ENCODE data around the gene ARR3.
"Not testable (repeated sequence)": the region's sequence is repeated elsewhere in the genome, so short reads cannot be mapped to it uniquely, and the experiment has no call there.

Gene ARR3

DNA sequence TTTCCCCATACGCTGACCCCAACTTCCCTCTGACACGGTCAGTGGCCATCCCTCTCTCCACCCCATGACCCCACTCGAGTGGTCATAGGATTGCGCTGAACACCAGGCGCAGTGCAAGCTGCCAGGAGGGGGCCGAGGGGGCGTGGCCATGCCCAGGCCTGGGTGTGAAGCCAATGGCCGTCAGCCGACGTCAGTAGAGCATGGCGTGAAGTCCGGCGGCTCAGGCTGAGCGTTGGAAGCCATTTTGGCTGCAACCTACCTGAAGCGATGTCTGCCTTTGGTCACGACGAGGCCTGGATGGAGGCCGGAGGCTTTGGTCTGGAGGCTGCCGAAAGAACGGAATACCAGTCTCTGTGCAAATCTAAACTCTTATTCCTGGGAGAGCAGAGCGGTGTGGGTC is 13.8 kb downstream of the ARR3 start, which contains the start of gene RAB41:
RAB41 (plus strand) TSS at position 222 of the 400 bp plus-strand sequence; CDS start at position 268, 46 bp downstream.
- no peak for DNase-seq

DNA sequence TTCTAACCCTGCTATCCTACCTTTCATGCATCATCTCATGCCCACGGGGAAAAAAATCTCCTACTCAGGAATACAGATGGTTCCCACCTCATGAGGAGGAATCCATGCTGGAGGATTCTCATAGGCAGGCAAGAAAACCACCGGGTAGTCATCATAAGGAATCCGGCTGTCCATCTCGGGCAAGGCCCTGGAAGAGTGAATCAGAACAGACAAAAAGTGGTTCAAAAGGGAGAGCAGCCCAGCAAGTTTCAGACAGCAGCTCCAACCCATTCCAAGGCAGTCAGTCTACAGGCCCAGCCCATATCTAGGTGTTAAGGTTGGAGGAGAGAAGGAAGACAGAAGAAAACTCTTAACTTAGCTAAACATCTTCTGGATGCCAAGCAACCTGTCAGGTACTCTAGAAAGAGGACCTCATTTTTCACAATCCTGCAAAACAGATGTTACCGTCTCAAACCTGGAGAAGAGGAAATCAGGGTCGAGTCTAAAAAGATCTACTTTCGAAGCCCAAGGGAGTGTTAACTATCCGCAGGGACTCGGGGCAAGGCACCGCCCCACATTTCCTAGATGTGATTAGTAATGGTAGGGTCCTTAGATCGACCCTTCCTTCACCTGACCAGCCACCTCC is 21.1 kb downstream of the ARR3 start:
- no peak for DNase-seq

GRCh38 chrX:70289793-70290770 is 21.9 kb downstream of the ARR3 start, which contains the start of the genes KIF4A and PDZD11:
KIF4A (plus strand) TSS chrX:70290104; CDS start chrX:70290459, 355 bp downstream.
PDZD11 (minus strand) TSS chrX:70289927; CDS start chrX:70289341, 586 bp downstream.
- DNase-seq = peak; percentile 60

DNA sequence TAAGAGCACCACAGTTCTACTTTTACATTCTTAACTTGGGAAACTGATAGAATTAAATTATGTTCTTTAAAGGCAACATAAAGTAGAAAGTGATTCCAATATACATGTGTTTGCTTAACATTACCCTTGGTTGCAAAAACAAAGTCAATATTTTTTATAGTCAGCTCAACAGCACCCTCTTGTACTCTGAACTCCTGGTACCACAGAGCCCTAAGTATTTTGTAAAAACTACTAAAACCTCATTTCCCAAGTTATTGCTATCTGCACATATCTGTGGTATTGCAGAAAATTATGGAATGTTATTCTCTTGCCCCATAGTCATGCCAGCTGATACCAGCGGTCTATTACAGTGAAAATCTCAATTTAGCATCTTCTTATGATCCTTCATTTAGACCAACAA is 24.7 kb downstream of the ARR3 start:
- DNase-seq = no peak

- DNase-seq = no peak
Observed at GRCh38 chrX:70293621-70294020, 25.5 kb downstream of the ARR3 start.

DNA sequence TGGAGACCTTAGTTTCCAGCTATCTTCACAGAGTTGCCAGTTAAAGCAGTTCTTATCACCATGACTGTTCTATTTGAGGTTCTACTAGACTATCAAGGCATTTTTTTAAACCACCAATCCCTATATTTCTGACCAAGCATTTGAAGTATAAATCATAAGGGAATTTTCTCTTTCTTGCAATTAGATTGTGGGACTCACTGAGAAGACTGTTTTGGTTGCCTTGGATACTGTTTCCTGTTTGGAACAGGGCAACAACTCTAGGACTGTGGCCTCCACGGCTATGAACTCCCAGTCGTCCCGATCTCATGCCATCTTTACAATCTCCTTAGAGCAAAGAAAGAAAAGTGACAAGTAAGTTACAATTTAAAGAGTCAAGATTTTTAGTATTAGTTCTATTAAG is 33.6 kb downstream of the ARR3 start:
- DNase-seq = no peak

DNA sequence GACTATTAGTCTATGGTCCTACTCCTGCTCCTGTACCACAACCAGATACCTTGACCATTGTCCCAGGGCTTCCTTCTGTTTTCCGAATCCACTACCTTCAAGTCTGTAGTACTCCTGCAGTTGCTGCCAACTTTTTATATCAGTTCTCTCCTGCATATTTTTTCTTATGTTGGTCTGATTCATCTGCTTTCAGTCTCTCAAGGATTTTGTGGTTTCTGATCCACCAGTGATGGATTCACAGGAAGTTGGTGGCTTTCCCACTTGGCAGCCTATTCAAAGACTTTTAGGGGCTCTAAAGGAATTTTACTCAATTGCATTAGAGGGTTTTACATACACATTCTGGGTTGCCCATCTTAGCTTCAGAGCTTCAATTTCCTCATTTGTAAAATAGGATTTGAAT is 45.4 kb downstream of the ARR3 start:
- no peak for DNase-seq

- no peak for DNase-seq
Observed at GRCh38 chrX:70322784-70323183, 54.6 kb downstream of the ARR3 start.

DNA sequence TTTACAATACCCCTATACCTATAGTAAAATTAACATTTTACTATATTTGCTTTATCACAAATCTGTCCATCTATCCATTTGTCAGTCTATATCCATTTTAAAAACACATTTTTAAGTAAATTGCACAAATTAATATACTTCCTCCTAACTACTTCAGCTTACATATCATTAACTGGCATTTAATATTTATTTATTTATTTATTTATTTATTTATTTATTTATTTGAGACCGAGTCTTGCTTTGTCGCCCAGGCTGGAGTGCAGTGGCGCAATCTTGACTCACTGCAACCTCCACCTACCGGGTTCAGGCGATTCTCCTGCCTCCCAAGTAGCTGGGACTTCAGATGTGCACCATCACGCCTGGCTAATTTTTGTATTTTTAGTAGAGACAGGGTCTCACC is 55.5 kb downstream of the ARR3 start:
- not testable (repeated sequence) for DNase-seq

- DNase-seq = no peak
Observed at GRCh38 chrX:70324326-70324725, 56.2 kb downstream of the ARR3 start.

GRCh38 chrX:70331161-70331560 is 63.0 kb downstream of the ARR3 start:
- DNase-seq = no peak
